HG03025 (cell line): Measurements from ENCODE around the gene CDX1.

Experiments used
- ATAC-seq: cut with Tn5 transposase; IDR thresholded peaks from one replicate; pipeline ENCODE4 v1.9.1; 2021; ENCODE audit warnings: mild to moderate bottlenecking, moderate library complexity; ENCODE audit not compliant: unreplicated experiment, low FRiP score

The CDX1 gene

GRCh38 chr5:150161242-150162141, 5.1 kb upstream of the CDX1 start:
- ATAC-seq = no peak

DNA sequence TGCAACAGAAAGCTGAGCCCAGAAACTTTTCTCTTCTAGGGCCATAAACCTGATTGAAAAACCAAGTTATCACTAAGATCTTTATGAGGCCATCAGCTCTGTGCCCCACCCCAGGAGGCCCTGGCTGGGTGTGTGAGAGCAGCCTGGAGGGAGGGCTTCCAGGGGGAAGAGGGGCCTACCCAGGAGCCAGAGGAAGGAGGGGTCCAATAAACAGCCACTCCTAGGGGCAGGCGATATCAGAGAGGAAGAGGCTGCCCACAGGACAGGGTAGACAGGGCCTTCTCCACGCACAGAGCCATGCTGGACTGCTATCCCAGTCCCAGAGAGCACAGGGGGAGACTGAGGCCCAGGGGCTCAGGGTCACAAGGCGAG, 4.5 kb upstream of the CDX1 start:
- ATAC-seq = no peak

- no peak for ATAC-seq
Measured at GRCh38 chr5:150163035-150163434, 3.5 kb upstream of the CDX1 start.

- no peak for ATAC-seq
Measured at GRCh38 chr5:150163547-150164059, 3.0 kb upstream of the CDX1 start.

- ATAC-seq = no peak
Measured at GRCh38 chr5:150164211-150164980, 2.2 kb upstream of the CDX1 start.

DNA sequence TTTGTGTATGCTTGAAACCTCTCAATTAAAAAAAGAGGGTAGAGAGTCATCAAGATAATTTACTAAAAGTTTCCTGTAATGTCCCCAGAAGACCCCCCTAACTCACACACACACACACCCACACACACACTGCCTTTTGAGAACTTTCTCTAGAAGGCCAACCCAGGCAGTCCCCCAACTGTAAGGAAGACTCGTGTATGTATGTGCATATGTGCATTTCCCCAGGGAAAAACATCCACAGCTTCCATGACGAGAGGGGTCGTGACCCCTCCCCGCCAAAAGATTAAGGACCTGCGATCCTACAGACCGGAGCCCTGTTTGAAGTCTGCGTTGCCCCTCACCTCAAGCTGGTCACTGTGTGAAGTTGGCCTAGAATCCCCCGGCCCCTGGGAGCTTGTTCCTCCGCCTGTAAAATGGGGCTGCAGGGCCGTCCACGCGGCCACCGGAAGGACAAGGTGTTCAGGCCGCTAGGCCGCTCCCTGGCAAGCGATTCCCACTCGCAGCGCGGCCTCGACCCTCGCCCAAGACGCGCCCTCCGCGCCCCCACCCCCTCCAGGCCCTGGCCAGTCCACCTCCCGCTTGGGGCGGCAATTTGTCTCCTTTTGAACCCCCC, 435 bp upstream of the CDX1 start:
- no peak for ATAC-seq

- no peak for ATAC-seq
Measured at GRCh38 chr5:150167512-150167850, 903 bp downstream of the CDX1 start.

DNA sequence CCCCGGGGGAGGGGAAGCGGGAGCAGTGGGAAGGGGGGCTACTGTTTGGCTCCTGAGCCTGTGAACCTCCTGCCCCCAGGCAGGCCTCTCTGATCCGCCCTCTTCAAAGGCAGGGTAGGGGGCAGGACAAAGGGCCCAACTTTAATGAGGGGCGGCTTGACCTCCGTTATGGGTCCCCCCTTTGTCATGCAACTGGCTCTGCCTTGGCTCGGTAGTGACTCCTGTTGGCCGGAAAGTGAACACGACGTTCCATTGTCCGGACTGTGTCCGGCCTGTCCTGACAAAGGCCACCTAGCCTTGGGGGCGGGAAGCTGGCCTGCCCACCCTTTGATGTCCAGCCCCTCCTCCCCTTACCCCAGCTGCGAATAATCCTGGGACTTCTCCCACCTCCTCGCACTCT, 1.3 kb downstream of the CDX1 start:
- ATAC-seq = no peak

DNA sequence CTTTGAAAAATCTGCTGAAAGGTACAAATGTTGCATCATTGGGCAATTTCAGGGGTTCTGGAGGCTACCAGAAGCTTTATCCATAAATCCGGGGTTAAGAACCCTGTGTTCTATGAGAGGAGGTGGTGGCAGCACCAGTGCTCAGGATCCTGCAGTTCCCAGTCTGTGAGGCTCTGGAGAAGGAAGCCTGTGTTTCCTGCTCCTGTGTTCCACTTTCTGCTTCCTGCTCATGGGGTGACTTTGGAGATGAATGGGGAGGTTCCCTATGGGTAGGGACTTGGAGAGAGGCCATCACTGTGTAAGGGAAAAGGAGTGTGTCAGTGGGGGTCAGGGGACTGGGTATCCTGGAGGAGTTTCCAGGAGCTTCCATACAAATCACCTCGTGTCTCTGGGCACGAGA, 2.3 kb downstream of the CDX1 start:
- no peak for ATAC-seq

GRCh38 chr5:150172145-150172544, 5.6 kb downstream of the CDX1 start:
- ATAC-seq = no peak

DNA sequence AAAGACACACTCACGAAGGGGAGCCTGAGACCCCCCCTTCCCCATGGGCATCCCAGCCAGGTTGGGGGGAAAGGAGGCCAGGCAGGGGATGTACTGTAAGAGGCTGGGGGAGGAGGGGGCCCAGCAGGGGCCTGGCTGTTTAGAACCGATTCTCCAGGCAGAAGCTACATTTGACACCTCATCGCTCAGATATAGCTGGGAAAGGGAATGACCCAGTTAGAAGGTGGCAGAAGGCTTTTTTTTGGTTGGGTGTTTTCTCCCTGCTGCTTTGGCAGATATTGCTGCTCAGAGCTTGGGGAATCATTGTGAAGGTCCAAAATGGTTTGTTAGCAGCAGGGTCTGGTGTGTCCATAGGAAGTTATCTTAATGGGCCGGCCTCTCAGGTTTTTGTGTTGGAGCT, 6.0 kb downstream of the CDX1 start:
- no peak for ATAC-seq

GRCh38 chr5:150173161-150173560, 6.6 kb downstream of the CDX1 start:
- no peak for ATAC-seq

DNA sequence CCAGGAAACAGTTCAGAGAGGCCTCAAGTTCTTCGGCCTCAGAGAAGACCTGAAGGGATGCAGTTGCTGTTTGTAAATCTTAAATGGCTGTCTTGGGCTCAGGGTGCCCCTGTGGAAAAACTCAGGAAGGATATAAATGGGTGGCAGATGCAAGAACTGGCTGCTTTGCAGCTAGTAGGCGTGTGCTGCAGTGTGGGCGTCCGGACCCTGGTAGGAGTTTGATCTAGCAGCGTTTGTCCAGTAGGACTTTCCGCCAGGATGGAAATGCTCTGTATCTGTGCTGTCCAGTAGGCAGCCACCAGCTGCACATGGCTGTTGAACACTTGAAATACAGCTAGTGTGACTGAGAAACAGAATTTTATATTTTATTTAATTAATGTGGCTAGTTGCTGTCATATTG, 7.7 kb downstream of the CDX1 start:
- no peak for ATAC-seq

- ATAC-seq = no peak
Measured at GRCh38 chr5:150175076-150175475, 8.5 kb downstream of the CDX1 start.

GRCh38 chr5:150175536-150175935, 9.0 kb downstream of the CDX1 start:
- ATAC-seq = no peak

DNA sequence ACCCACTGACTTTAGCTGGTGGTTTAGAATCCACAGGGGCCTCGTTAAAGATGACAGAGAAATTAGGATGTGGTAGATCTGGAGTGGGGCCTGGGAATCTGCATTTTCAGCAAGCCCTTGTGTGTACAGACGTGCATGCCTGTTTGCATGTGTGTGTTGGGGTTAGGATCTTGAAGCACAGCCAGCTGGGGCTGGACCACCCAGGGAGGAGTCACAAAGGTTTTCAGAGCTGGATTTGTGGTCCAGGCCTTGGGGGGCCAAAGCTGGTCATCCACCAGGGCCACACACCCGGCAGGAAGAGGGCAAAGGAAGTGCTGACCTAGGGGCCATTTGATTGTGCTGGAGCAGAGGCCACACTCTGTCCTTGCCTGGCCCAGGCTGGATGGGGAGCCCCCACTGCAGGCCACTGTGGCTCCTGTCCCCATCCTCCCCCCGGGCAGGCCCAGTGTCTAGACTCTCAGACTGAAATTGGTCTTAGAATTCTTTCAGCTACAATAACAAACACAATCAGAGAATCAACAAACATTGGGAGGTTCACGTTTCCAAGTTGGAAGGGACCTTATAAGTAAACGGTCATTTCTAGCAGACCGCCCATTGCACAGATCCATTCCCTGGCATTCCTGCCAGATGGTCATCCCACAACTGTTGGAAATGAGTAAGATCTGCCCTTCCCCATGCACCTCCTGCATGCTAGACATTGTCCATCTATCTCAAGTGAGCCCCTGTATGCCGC, 10.3 kb downstream of the CDX1 start:
- ATAC-seq = no peak

- ATAC-seq = no peak
Measured at GRCh38 chr5:150177721-150178120, 11.1 kb downstream of the CDX1 start.

DNA sequence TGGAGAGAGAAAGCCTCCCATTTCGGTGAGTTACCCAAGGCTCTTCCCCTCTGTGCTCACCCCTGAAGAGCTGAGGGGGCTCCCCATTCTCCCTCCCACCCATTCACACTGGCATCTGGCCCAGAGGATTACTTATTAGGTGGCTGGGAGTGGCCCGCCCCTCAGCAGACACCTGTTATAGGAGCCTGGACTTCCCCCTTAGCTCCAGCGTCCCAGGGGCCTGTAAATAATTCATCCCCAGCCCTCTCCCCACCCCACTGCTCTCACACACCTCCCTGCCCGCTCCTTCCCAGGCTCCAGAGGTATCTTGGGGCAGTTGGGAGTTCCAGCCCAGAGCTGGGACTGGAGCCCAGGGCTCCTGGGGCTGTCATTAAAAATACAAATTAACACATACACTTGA, 11.7 kb downstream of the CDX1 start:
- ATAC-seq = no peak

- ATAC-seq = no peak
Measured at GRCh38 chr5:150179019-150179620, 12.5 kb downstream of the CDX1 start.
